SJCRH30 (cell line): ENCODE results near the gene TAS2R3. TPM values are rescaled to one million over a fixed set of nuclear protein-coding genes. Genes with fewer than 3 reads are reported as not detected.
A peak's percentile ranks its signal among the peaks of the same experiment; 100 is the strongest.

Experiments
- DNase-seq, 2 experiments: peaks; one replicate each; pipeline ENCODE4 v3.0.0-alpha.2; 2015 to 2020
- H3K27ac ChIP-seq: fragments of 250-450 bp; sonication (Bioruptor Pico); 2 replicates; pipeline ENCODE4 v1.5.1; 2020; ENCODE audit warnings: mild to moderate bottlenecking, moderate library complexity
- H3K27me3 ChIP-seq: fragments of 250-450 bp; sonication (Bioruptor Pico); 2 replicates; pipeline ENCODE4 v1.5.1; 2020; ENCODE audit warnings: mild to moderate bottlenecking, moderate library complexity
- H3K36me3 ChIP-seq: fragments of 250-450 bp; sonication (Bioruptor Pico); 2 replicates; pipeline ENCODE4 v1.5.1; 2020; ENCODE audit warnings: mild to moderate bottlenecking, moderate library complexity
- H3K4me1 ChIP-seq: fragments of 250-450 bp; sonication (Bioruptor Pico); 2 replicates; pipeline ENCODE4 v1.5.1; 2020; ENCODE audit warnings: mild to moderate bottlenecking, moderate library complexity
- H3K4me3 ChIP-seq: fragments of 250-450 bp; sonication (Bioruptor Pico); 2 replicates; pipeline ENCODE4 v1.5.1; 2020; ENCODE audit warnings: mild to moderate bottlenecking, moderate library complexity
- H3K9me3 ChIP-seq: fragments of 250-450 bp; sonication (Bioruptor Pico); replicated peaks from 2 replicates; pipeline ENCODE4 v1.5.1; 2020; ENCODE audit warnings: mild to moderate bottlenecking, moderate library complexity
- total RNA-seq: library from RNA; depleted of rRNA; stranded (reverse); fragments of >200 nt; shearing (Covaris generic); gene quantifications from 2 replicates; pipeline ENCODE4 v1.2.3, GENCODE V29; 2014; rRNA removed

The TAS2R3 gene, protein sequence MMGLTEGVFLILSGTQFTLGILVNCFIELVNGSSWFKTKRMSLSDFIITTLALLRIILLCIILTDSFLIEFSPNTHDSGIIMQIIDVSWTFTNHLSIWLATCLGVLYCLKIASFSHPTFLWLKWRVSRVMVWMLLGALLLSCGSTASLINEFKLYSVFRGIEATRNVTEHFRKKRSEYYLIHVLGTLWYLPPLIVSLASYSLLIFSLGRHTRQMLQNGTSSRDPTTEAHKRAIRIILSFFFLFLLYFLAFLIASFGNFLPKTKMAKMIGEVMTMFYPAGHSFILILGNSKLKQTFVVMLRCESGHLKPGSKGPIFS
- 0.24 and 0.38 TPM in 2 replicates for total RNA-seq

DNA sequence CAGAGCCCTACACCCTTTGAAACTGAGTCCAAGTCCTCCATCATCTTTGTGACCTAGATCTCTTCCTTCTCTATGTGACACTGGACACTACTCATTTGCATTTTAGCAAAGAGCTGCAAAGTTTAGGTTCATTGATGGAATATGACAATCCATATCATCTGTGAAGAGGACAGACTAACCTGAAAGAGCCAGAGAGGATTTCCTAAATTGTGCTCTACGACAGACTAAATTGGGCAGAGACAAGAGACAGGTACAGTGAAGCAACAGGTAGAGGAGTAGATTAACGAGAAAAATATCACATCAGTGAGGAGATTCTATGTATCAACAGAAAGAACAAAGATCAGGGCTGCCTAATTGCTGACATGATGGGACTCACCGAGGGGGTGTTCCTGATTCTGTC lies at the start of gene TAS2R3:
Gene TAS2R3, plus strand, starts transcription at position 301 of the 400 bp plus-strand sequence. Its CDS starts 62 bp downstream, at position 363.
- no peaks in the 10 kb centered on the region for H3K4me1 ChIP-seq
- H3K9me3 ChIP-seq: no peaks in the 10 kb centered on the region
- no peaks in the 10 kb centered on the region for H3K27me3 ChIP-seq
- no peak for DNase-seq
- H3K4me3 ChIP-seq: no peak within 1 kb of the TSS
- H3K27ac ChIP-seq: no peak within 1 kb of the TSS
- peaks cover 14% of the 10 kb centered on the region for H3K36me3 ChIP-seq

DNA sequence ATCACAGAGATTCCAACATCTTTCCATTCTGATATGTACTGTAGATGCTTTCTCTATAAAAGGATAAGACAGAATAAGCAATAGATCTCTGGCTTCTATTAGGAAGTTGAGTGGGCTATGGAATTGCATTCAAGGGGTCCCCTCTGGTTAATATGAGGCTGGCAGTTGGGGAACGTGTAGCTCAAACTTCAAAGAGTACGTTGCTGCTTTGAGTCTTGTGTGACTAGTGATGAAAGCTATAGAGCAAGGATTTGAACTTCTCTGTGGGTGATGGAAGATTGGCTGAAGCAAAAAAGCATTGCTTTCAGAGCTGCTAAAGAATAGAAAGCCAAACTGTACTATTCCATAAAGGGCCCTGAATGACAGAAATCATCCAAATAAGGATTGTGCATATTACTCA lies 49.3 kb upstream of the TAS2R3 start:
- Histone ChIP-seq H3K36me3 (no peaks in the 10 kb centered on the region), H3K4me3 (no peak overlapping the region), H3K4me1 (no peaks in the 10 kb centered on the region), H3K27ac (no peak overlapping the region), H3K27me3 (no peaks in the 10 kb centered on the region; the same call in 1 of the 2 replicates), H3K9me3 (no peaks in the 10 kb centered on the region)
- DNase-seq: no peak

DNA sequence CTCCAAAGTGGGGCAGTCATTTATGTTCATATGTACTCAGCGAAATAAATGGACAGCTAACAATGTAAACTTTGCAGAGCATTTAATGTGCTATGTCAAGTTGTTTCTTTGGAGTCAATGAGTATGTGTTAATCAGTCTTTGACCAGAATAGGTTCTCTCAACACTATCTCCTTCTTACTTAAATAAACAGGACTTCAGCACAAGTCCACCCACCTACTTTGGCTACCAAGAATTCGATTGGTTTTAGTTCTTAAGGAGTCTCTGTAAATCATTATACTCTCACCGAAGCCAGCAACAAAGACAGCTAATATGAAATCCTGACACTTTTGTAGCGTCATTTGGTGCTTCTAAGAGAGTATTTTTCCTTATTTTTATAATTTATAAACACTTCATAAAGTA lies 48.9 kb upstream of the TAS2R3 start:
- Histone ChIP-seq H3K27me3 (no peaks in the 10 kb centered on the region; the same call in 1 of the 2 replicates), H3K4me1 (no peaks in the 10 kb centered on the region), H3K9me3 (no peaks in the 10 kb centered on the region), H3K4me3 (no peak overlapping the region), H3K27ac (no peak overlapping the region), H3K36me3 (no peaks in the 10 kb centered on the region)
- DNase-seq: no peak

DNA sequence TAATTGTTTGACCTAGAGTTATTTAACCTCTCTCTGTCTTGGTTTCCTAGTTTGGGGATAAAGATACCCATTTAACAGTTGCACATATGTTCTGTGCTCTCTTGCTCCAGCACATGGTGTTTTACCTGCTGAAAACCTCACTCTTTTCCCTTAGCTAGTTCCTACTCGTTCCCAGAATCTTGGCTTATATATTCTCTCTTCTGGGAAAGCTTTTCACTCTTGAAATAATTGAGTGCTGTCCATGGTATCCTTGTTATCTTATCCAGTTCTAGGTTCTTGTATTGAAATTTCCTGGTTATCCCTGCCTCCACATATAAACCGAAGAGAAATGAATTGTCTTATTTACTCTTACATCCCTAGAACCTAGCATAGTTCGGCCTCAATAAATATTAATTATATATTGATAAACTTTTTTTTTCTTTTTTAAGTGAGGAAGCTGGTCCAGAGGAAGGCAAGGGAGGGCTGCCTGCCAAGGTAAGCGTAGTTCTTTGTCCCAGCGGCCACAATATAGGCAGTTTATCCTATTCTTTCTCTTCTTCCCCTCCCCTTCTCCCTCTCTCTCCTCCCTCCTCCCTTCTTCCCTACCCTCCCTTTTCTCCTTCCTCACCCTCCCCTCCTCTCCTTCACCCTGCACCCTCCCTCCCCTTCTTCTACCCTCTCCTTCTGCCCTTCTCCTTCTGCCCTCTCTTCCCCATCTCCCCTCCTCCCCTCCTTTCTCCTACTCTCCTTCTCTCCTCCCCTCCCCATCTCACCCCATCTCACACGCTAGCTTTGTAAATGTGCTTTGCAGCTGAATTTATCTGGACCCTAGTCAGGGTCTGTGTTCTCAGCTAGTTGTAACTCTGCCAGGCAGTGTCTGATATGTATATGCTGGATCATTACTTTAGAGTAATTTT lies 47.9 kb upstream of the TAS2R3 start:
- no peak overlapping the region for H3K27ac ChIP-seq
- no peak for DNase-seq
- H3K27me3 ChIP-seq: no peaks in the 10 kb centered on the region; the same call in 1 of the 2 replicates
- H3K4me1 ChIP-seq: no peaks in the 10 kb centered on the region
- no peaks in the 10 kb centered on the region for H3K9me3 ChIP-seq
- H3K4me3 ChIP-seq: no peak overlapping the region
- no peaks in the 10 kb centered on the region for H3K36me3 ChIP-seq

DNA sequence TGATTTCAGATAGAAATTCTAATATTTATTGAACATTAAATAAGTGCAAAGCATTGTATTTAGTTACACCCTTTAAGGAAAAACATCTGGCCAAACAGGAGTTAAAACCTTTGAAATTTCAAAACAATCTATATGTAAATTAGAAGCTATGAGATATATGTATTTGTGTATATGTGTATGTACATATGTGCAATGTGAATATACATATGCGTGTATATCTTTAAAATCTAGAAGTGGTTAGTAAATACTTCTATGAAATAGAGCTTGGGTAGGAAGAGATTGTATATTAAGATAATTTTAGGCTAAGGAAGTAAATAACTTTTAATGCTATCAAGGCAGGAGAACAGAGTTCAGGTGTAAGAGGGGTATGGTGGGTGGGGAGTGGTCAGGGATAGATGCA lies 46.4 kb upstream of the TAS2R3 start:
- no peak for DNase-seq
- H3K4me3 ChIP-seq: no peak overlapping the region

DNA sequence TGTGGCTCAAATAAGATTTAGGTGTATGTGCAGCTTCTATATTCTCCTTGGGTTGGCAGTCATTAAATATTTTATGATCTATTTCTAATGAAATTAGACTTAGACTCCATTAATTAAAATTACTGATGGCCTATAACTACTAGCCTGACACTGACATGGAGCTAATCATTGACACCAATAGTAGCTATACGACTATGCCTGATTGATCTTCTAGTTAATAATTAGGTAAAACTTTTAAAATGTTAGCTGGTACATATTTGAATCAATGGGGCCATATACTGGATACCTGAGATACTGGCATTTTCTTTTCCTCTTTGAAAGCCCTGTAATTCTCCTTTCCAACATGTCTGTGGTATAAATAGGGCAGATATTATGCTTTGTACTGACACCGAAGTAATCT lies 41.4 kb upstream of the TAS2R3 start:
- Histone ChIP-seq H3K27ac (no peak overlapping the region), H3K4me1 (no peaks in the 10 kb centered on the region), H3K9me3 (no peaks in the 10 kb centered on the region), H3K27me3 (peaks cover 7% of the 10 kb centered on the region), H3K36me3 (no peaks in the 10 kb centered on the region), H3K4me3 (no peak overlapping the region)
- no peak for DNase-seq

More for the DNA sequence above, 46.4 kb upstream of the TAS2R3 start:
- H3K27ac ChIP-seq: no peak overlapping the region
- no peaks in the 10 kb centered on the region for H3K36me3 ChIP-seq
- H3K4me1 ChIP-seq: no peaks in the 10 kb centered on the region
- H3K27me3 ChIP-seq: no peaks in the 10 kb centered on the region; the same call in 1 of the 2 replicates
- H3K9me3 ChIP-seq: no peaks in the 10 kb centered on the region

DNA sequence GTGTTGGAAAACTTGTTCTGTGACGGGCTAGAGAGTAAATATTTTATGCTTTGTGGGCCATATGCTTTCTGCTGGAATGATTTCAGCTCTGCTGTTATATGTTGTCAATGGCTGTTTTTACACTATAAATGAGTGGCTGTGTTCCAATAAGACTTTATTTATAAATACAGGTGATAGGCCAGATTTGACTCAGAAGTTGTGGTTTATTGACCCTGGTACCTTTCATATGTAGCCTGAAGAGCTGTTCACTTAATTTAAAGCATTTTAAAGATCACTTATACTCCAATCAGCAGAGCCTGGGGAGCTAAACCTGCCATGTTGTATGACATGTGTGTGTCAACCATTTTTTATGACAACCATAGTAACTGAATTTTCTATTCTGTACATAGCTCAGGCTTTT lies 34.9 kb upstream of the TAS2R3 start:
- H3K27ac ChIP-seq: no peak overlapping the region
- peaks cover 7% of the 10 kb centered on the region for H3K27me3 ChIP-seq
- no peaks in the 10 kb centered on the region for H3K9me3 ChIP-seq
- no peak for DNase-seq
- no peak overlapping the region for H3K4me3 ChIP-seq
- H3K36me3 ChIP-seq: no peaks in the 10 kb centered on the region
- no peaks in the 10 kb centered on the region for H3K4me1 ChIP-seq

DNA sequence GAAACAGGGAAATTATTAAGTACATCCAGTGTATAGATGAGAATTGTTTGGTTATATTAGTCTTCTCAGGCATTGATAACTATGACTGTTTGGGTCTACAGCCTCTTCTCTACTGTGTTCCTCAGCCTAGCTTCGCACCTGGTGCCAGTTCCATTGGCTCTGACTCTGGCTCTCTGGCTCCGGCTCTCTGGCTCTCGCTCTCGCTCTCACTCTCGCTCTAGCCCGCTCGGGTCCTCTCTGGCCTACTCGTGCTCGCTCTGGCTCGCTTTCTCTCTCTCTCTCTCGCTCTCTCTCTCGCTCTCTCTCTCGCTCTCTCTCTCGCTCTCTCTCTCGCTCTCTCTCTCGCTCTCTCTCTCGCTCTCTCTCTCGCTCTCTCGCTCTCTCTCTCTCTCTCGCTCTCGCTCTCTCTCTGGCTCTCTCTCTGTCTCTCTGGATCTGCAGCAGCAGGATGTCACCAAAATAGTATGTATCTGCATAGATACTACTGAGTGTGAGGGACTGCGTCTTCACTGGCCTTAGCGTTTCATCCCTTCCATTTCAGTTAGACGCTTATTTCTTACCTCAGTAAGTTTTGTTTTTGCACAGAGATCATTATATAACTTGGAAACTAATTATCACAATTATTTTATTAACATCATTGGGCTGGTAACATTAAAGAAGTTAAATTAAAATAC lies 32.3 kb upstream of the TAS2R3 start:
- no peaks in the 10 kb centered on the region for H3K27me3 ChIP-seq
- no peaks in the 10 kb centered on the region for H3K9me3 ChIP-seq
- no peak for DNase-seq
- no peak overlapping the region for H3K27ac ChIP-seq
- no peaks in the 10 kb centered on the region for H3K36me3 ChIP-seq
- no peaks in the 10 kb centered on the region for H3K4me1 ChIP-seq
- no peak overlapping the region for H3K4me3 ChIP-seq

DNA sequence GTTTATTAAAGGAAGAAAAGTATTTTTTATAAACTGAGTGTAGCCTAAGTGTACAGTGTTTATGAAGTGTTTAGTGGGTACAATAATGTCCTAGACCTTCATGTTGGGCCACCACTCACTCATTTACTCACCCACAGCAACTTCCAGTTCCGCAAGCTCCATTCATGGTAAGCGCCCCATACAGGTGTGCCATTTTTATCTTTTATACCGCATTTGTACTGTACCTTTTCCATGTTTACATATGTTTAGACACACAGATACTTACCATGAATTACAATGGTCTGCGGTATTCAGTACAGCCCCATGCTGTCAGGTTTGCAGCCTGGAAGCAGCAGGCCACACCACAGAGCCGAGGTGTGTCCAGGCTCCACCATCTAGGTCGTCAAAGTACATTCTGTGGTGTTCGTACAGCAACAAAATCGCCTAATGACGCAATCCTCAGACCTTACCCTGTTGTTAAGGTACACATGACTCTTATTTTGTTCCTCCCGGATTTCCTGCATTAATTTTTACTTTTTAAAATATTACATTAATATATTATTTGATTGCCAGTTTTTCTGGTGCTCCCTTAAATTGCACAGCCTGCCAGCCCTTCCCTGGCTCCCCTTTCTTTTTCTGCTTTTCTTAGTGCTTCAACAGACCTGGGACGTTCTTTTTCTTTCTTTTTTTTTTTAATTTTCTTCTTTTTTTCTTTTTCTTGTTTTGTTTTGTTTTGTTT lies 26.6 kb upstream of the TAS2R3 start:
- no peaks in the 10 kb centered on the region for H3K4me1 ChIP-seq
- peak overlapping the region; percentile 65; the same call in 1 of the 2 replicates for H3K27ac ChIP-seq
- H3K9me3 ChIP-seq: no peaks in the 10 kb centered on the region
- H3K4me3 ChIP-seq: peak overlapping the region; percentile 82
- peaks cover 25% of the 10 kb centered on the region for H3K36me3 ChIP-seq
- no peaks in the 10 kb centered on the region for H3K27me3 ChIP-seq
- DNase-seq: peak in 1 of 2 experiments; percentile 25

DNA sequence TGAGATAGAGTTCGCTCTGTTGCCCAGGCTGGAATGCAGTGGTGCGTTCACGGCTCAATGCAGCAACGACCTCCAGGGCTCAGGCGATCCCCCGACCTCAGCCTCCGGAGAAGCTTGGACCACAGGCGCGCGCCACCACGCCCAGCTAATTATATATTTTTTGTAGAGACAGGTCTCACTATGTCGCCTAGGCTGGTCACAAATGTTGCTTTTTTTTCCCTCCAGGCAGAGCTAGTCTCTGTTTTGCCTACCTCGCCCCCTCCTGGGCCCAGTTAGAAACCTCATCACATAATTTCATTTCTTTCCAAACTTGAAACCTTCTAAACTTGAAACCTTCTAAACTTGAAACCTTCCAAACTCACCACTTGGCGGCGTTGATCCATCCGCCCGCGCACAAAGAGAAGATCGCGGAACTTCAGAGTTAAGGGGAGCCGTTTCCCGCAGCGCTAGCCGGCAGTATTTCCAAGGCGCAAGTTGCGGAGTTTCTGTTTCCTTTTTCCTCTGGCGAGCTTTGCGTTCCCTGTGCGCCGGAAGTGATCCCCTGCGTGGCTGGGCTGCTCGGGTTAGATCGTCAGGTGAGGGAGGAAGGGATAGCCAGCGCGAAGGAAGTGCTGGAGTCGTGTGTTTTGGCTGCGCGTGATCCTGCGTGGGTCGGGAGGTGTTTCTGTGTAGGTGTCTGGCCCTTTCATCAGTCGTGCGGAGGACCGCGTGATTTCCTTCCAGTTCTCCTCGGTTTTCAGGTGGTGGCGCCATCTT lies 25.9 kb upstream of the TAS2R3 start, which contains the start of gene SSBP1:
Gene SSBP1, plus strand, starts transcription at position 523 of the 756 bp plus-strand sequence. CDS start 809 bp downstream, outside the sequence.
- H3K4me3 ChIP-seq: peak within 1 kb of the TSS; percentile 82
- no peaks in the 10 kb centered on the region for H3K4me1 ChIP-seq
- peaks cover 31% of the 10 kb centered on the region for H3K36me3 ChIP-seq
- H3K27me3 ChIP-seq: no peaks in the 10 kb centered on the region
- peak within 1 kb of the TSS; percentile 65 for H3K27ac ChIP-seq
- DNase-seq: peak; percentile 92 to 98
- H3K9me3 ChIP-seq: no peaks in the 10 kb centered on the region

DNA sequence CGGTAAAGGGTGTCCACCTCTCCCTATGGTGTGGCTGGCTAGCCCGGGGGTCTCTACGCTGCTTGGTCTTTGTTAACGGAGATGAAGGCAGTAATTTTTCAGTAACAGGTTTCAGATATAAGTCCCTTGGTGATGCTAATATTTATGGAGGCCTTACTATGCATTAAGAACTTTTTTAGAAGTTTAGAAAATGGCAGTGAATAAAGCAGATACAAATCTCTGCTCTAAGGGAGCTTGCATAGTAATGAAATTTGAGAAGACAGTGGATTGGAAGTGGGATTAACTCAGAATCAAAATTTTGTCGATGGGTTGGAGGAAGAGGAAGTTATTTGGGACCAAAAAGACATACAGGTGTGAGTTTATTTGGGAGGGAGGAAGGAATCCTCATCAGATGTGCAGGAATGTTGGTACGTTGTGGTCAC lies 25.3 kb upstream of the TAS2R3 start:
- peak overlapping the region; percentile 82 for H3K4me3 ChIP-seq
- peaks cover 37% of the 10 kb centered on the region for H3K36me3 ChIP-seq
- peak overlapping the region; percentile 65 for H3K27ac ChIP-seq
- H3K9me3 ChIP-seq: no peaks in the 10 kb centered on the region
- no peaks in the 10 kb centered on the region for H3K4me1 ChIP-seq
- DNase-seq: no peak
- H3K27me3 ChIP-seq: no peaks in the 10 kb centered on the region

DNA sequence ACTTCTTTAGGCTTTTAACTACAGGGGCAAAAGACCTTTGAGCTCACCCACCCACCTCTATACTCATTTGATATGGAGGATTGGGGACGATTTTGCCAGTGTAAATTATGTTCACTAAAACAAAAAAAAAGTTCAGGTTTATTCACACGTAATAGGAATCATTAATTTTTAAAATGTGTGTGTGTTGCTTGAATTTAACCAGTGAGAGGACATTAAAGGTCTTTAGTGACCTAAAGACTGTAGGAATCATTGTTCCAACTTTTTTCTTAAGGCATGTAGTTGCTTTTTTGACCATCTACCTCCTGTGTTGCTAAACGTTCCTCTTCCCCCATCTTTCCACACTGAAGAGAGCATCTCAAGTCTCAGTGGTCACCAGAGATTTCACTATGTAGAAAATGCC lies 24.6 kb upstream of the TAS2R3 start:
- no peaks in the 10 kb centered on the region for H3K9me3 ChIP-seq
- no peak for DNase-seq
- no peaks in the 10 kb centered on the region for H3K27me3 ChIP-seq
- H3K36me3 ChIP-seq: peaks cover 43% of the 10 kb centered on the region
- H3K27ac ChIP-seq: no peak overlapping the region
- H3K4me1 ChIP-seq: no peaks in the 10 kb centered on the region
- peak overlapping the region; percentile 82 for H3K4me3 ChIP-seq

DNA sequence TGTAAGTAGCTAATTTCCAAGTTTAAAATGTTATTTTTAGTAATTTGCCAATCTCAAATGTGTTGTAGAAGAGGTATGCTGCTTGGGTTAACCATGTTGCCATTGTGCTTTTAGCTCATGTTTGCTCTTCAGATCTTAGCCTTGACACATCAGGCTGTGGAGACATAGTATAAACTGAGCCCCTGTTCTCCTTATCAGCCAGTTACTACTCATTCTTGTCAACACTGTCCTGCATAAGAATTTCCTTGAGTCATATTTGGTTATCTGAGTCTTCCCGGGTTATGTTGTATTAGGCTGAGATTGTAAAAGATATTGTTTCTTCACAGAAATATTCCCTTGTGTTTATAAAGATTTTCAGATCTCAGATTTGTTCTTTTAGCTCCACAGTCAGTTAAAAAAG lies 21.7 kb upstream of the TAS2R3 start:
- no peak overlapping the region for H3K4me3 ChIP-seq
- no peak for DNase-seq
- peaks cover 72% of the 10 kb centered on the region for H3K36me3 ChIP-seq
- no peaks in the 10 kb centered on the region for H3K9me3 ChIP-seq
- no peaks in the 10 kb centered on the region for H3K27me3 ChIP-seq
- H3K4me1 ChIP-seq: no peaks in the 10 kb centered on the region
- H3K27ac ChIP-seq: no peak overlapping the region
